Measurements from ENCODE around the gene LIF. TPM values are rescaled to one million over a fixed set of nuclear protein-coding genes. Genes with fewer than 3 reads are reported as not detected.

Gene LIF
- total and polyA plus RNA-seq, 2 of the 4 experiments (the other 2 are of a cell fraction), result 130 to 214 TPM

GRCh38 chr22:30227438-30228228, 18.9 kb downstream of the LIF start:
- Histone ChIP-seq H3K18ac (ENCODE audit: low read depth, low read length) (no peak overlapping the region), H3K4ac (ENCODE audit: low read depth, low read length) (peak overlapping the region; percentile 66), H3K36me3 (ENCODE audit: control insufficient read depth, insufficient read depth, low read length) (no peaks in the 10 kb centered on the region), H3K4me2 (ENCODE audit: low read depth, low read length) (no peak overlapping the region), H2AFZ (replicated peaks; ENCODE audit: low read length, poor library complexity) (no peak overlapping the region), H3K4me3 (ENCODE audit: insufficient read depth, low read depth, low read length) (no peak overlapping the region), H2AK5ac (ENCODE audit: low read depth, low read length) (peak overlapping the region; percentile 80; the same call in 1 of the 2 replicates), H4K8ac (ENCODE audit: low read depth in 2 of 2, low read length in 2 of 2) (peak overlapping the region in 1 of 2 experiments; percentile 39; a peak in 1 of 4 replicates), H2BK120ac (ENCODE audit: low read depth, low read length) (peak overlapping the region; percentile 56; the same call in 1 of the 2 replicates), H2BK20ac (ENCODE audit: low read depth, low read length) (no peak overlapping the region), H3K9me3 (ENCODE audit: control insufficient read depth, insufficient read depth, low read length) (peaks cover 7% of the 10 kb centered on the region), H3K79me1 (ENCODE audit: low read depth in 1 of 2, low read length in 2 of 2) (no peaks in the 10 kb centered on the region), H3K9ac (ENCODE audit: low read depth, low read length) (no peak overlapping the region), H2AK9ac (replicated peaks; ENCODE audit: low read depth, low read length, poor library complexity) (no peak overlapping the region), H3K27me3 (ENCODE audit: control insufficient read depth, insufficient read depth, low read length) (no peaks in the 10 kb centered on the region), H2BK15ac (ENCODE audit: low read depth, low read length) (no peak overlapping the region), H2BK5ac (ENCODE audit: low read depth, low read length, poor library complexity, severe bottlenecking) (no peak overlapping the region), H4K91ac (ENCODE audit: insufficient read depth, low read depth, low read length) (no peak overlapping the region), H3K4me1 (ENCODE audit: control insufficient read depth, insufficient read depth, low read length) (peaks cover 13% of the 10 kb centered on the region), H3K9me1 (ENCODE audit: insufficient read depth, low read length) (0 out of 2 replicates have a peak, but pooled peaks cover 8% of the 10 kb centered on the region), H3K14ac (replicated peaks; ENCODE audit: low read depth, low read length) (no peak overlapping the region), H4K5ac (ENCODE audit: low read depth, low read length) (no peak overlapping the region), H3K27ac (ENCODE audit: insufficient read depth, low read length) (no peak overlapping the region), H3K56ac (ENCODE audit: extremely low read depth, insufficient read depth, low read length) (no peak overlapping the region), H4K20me1 (ENCODE audit: insufficient read depth, low read length) (no peaks in the 10 kb centered on the region), H3K23ac (ENCODE audit: low read depth, low read length) (peak overlapping the region; percentile 48; the same call in 1 of the 2 replicates)
- ATAC-seq (ENCODE audit: low read depth), result no peak
- ChIA-PET POLR2A (ENCODE audit: unreplicated experiment) (interaction anchor here (0.7 kb wide), 1 partner anchor 13 kb away, joined by 3 read pairs; no protein-coding TSS in a partner anchor), CTCF (no interaction called here)
- 100% methylated on average over 1 of the region's 4 CpGs; no CpG with 5 or more reads in 1 of the 2 experiments for WGBS, 2 experiments (ENCODE audit: extremely low coverage in 2 of 2, insufficient read length in 1 of 2)
- DNase-seq, result no peak
- in situ Hi-C loops (cut with MboI; ENCODE audit: low sequenced_read_pairs) (no loop called here), intact Hi-C loops (cut with micrococcal nuclease) (no loop called here), dilution Hi-C loops (cut with HindIII; ENCODE audit: low sequenced_read_pairs, unreplicated experiment) (no loop called here)
- no TSS peak for BruUV-seq (replicated peaks)
- TF ChIP-seq NFE2L2 (IDR thresholded peaks at IDR 0.05; ENCODE audit: low read depth, low read length) (no peak), RAD21 (IDR thresholded peaks at IDR 0.05; ENCODE audit: low read length) (no peak), CHD1 (IDR thresholded peaks at IDR 0.05; ENCODE audit: low read depth, low read length) (no peak), MAZ (IDR thresholded peaks at IDR 0.05; ENCODE audit: borderline replicate concordance, low read depth, low read length) (no peak), MXI1 (IDR thresholded peaks at IDR 0.05; ENCODE audit: borderline replicate concordance, low read depth, low read length) (no peak), MAFK (IDR thresholded peaks at IDR 0.05; ENCODE audit: low read depth, low read length) (no peak), FOS (IDR thresholded peaks at IDR 0.05; ENCODE audit: low read depth, low read length) (no peak), RCOR1 (IDR thresholded peaks at IDR 0.05; ENCODE audit: insufficient replicate concordance, low read length) (no peak), ELK1 (IDR thresholded peaks at IDR 0.05; ENCODE audit: borderline replicate concordance, low read depth, low read length) (no peak), SMC3 (IDR thresholded peaks at IDR 0.05; ENCODE audit: low read depth, low read length) (no peak), POLR2A (IDR thresholded peaks at IDR 0.05; ENCODE audit: low read depth, low read length) (no peak), RFX5 (IDR thresholded peaks at IDR 0.05; ENCODE audit: low read depth, low read length) (no peak), CEBPB (IDR thresholded peaks at IDR 0.05; ENCODE audit: low read depth, low read length) (no peak)
- TF ChIP-seq, protein P1, sequence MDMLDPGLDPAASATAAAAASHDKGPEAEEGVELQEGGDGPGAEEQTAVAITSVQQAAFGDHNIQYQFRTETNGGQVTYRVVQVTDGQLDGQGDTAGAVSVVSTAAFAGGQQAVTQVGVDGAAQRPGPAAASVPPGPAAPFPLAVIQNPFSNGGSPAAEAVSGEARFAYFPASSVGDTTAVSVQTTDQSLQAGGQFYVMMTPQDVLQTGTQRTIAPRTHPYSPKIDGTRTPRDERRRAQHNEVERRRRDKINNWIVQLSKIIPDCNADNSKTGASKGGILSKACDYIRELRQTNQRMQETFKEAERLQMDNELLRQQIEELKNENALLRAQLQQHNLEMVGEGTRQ (IDR thresholded peaks at IDR 0.05; ENCODE audit: low read depth, low read length), result no peak
- TF ChIP-seq, protein P2, sequence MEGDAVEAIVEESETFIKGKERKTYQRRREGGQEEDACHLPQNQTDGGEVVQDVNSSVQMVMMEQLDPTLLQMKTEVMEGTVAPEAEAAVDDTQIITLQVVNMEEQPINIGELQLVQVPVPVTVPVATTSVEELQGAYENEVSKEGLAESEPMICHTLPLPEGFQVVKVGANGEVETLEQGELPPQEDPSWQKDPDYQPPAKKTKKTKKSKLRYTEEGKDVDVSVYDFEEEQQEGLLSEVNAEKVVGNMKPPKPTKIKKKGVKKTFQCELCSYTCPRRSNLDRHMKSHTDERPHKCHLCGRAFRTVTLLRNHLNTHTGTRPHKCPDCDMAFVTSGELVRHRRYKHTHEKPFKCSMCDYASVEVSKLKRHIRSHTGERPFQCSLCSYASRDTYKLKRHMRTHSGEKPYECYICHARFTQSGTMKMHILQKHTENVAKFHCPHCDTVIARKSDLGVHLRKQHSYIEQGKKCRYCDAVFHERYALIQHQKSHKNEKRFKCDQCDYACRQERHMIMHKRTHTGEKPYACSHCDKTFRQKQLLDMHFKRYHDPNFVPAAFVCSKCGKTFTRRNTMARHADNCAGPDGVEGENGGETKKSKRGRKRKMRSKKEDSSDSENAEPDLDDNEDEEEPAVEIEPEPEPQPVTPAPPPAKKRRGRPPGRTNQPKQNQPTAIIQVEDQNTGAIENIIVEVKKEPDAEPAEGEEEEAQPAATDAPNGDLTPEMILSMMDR (conservative IDR thresholded peaks at IDR 0.05; ENCODE audit: low read depth, low read length), result no peak
